GM19372 (cell line): ENCODE results near the gene KIRREL3.

Experiments used
- ATAC-seq: cut with Tn5 transposase; IDR thresholded peaks from one replicate; pipeline ENCODE4 v1.9.1; 2021; ENCODE audit warnings: mild to moderate bottlenecking, low read depth, moderate library complexity; ENCODE audit not compliant: unreplicated experiment

Gene KIRREL3

DNA sequence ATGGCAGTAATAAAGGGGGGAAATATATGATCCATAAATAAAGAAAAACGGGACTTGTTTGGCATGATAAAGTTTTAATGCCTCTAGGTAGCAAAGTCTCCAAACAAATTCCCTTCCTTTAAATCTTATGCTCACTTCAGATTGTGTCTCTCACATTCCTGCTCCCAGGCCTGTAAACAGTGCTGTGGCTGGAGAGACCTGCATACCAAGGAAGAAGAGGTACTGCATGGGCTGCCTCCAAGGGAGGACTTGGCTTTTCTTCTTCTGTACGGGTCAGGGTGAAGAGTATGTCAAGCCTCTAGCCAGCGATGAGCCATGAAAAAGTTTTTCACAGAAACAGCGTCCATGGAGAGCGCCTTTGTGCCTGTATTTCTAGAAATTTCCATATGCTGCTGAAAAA is 161.8 kb downstream of the KIRREL3 start:
- ATAC-seq: no peak

DNA sequence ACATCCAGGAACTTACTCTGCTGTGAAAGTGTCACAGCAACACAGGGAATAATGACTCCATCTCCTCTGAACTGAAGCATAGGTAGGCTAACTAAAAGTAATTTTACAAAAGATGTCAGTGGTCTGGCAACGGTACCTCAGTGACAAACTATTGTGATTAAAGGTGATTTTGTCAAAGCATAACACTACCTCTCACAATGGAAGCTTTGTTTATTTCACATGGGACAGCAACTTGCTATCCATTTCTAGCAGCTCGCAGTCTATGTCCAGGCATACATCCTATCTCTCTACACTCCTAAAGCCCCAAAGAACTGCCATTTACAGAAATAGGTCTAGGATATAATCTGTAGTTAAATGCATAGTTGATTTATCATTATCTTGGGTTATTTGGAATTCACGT is 163.0 kb downstream of the KIRREL3 start:
- no peak for ATAC-seq

DNA sequence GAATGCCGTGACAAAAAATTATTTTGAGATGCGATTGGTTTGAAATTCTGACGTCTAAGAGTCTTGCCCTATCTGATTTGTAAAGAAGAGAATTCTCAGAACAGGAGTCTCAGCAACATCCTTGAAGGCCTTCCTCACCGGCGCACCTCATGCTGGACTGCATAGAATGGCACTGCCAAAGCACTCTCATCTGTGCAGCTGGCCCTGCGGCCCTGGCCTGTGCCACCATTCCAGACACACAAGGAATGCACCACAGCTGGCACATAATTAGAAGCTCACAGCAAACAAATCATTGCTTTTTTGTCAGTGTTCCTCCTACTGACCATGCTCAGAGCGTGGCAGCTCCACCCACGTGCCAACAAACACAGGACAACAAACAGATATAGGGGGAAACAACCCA is 166.0 kb downstream of the KIRREL3 start:
- ATAC-seq: no peak

GRCh38 chr11:126834149-126834548 is 166.4 kb downstream of the KIRREL3 start:
- ATAC-seq: no peak

GRCh38 chr11:126833065-126833464 is 167.5 kb downstream of the KIRREL3 start:
- ATAC-seq: no peak

DNA sequence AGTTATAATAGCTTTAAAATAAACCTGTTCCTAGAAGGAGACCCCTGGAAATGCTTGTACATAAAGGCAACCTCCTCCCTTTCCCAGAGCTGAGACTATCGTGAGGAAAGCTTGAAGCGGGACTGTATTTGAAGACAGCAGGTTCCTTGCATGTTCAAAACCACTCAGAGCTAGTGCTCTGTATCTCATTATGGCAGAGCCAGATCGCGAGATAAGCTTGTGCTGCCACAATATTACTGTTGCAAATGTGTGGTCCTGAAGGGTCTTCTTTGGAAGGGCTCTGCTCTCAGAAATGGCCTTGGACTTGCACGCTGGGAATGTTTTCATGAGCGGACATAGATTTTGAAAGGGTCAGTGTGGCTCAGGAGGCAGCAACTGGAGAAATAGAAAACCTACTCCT is 168.2 kb downstream of the KIRREL3 start:
- ATAC-seq: no peak

DNA sequence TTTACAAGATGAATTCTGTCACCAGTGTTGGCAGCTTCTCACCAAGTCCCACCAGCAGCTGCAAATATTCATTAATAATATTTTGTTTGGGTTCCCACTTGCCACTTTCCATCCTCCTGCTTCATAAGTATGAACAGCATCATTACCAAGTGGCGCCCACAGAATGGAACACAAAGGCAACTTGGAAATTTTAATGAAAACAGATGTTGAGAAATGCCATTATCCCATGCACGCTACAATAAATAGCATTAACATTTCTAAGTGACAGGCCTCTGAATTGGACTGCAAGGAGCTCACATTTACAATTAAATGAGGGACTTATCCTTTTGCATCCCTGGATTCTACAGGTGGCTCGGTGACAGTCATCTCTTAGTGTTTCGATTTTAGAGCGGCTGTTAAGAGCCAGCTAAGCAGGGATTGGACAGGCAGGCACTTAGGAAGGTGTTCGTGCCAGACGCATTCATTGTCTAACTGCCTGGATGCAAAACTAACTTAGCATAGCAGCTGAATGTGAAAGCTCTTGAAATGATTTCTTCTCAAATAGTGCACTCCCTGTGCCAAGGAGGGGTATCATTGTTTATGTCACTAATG is 170.3 kb downstream of the KIRREL3 start:
- no peak for ATAC-seq

DNA sequence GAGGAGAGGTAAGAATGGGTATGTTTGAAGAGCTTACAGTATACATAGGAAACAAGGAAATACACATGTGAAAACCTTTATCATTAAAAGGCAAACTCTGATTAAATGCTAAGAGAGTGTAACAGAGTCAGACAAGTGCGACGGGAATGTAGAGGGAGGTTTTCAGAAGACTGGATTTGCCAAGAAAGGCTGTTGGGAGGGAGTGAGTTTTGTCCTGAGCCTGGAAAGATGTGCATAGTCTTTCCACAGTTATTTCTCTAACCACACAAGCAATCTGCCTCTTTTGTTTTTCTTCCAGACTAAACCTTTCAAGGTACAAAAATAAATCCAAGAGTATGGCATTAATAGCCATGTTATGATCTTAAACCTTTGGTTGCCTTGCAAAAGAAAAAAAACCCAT is 170.9 kb downstream of the KIRREL3 start:
- no peak for ATAC-seq

DNA sequence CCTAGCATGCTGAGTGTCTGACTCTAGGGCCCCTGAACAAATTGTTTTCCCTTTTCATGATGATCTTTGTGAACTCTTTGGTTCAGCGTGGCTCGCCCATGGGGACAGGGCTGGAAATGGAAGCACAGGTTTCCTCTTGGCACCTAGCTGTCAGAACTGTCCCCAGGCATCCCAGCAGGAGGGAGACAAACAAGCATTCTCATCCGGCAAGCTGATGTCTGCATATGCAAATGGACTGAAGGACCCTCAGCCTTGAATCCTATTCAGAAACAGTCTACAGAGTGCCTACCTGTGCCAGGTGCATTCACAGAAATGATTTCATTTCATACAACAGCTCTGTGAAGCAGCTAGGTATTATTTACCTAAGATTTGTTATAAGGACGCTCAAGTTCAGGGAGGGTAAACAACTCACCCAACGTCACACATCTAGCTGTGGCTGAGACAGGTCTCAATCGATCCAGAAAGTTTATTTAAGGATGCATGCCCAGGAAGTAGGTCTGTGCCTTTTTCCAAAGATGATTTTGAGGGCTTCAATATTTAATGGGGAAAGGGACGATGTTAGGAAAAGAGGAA is 176.4 kb downstream of the KIRREL3 start:
- ATAC-seq: no peak

DNA sequence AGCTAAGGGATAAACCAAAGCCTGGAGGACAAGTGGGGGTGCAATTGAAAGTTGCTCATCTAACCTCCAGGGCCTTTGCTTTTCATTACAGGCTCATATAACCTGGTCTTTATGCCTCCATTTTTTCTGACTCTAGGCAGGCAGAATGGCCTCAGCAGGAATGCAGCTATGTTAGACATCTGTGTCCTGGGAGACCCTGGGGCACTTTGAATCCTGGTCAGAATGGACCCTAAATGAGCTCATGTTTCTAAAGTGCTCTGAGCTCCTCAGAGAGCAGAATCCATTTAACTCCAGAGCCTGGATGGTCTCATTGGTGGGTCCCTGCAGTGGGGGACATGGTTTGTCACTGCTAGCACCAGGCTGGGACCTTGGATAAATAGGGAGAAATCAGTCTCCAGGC is 177.3 kb downstream of the KIRREL3 start:
- no peak for ATAC-seq

GRCh38 chr11:126821827-126822226 is 178.7 kb downstream of the KIRREL3 start:
- no peak for ATAC-seq

DNA sequence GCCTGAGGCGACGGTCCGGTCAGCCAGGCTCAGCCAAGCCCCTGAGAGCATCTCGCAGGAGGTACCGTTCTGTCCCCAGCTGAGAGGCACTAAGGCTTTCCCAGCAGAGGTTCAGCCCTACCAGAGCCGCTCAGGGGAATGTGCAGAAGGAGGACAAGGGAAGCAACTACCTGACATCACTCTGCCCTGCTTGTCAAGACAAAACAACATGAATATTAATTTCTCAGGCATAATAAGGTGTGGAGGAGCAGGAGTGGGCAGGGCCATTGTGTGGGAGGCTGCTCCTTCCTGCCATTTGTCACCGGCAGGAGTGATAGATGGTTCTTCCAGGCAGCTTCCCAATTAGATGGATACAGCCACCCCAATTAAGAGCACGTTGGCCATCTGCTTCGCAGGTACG is 181.4 kb downstream of the KIRREL3 start:
- ATAC-seq: no peak

- ATAC-seq: no peak
These were observed 182.8 kb downstream of the KIRREL3 start for GRCh38 chr11:126817523-126818450.

DNA sequence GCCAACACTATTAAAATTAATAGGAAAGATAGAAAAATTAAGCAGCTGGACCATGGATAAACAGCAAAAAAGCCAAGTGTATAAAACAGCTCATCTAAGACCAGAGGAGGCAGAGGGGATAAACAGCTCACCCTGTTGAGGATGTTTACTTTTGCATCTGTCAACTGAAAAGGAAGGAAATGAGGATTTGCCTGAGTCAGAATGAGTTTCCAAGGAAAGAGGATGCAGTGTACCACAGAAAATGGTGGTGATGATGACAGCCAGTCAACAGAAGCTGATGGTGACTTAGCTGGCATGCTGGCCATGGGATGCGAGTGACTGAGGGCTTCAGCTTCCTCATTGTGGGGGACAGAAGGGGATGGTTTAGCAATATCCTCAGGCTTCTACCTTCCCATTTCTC is 183.5 kb downstream of the KIRREL3 start:
- ATAC-seq: no peak

DNA sequence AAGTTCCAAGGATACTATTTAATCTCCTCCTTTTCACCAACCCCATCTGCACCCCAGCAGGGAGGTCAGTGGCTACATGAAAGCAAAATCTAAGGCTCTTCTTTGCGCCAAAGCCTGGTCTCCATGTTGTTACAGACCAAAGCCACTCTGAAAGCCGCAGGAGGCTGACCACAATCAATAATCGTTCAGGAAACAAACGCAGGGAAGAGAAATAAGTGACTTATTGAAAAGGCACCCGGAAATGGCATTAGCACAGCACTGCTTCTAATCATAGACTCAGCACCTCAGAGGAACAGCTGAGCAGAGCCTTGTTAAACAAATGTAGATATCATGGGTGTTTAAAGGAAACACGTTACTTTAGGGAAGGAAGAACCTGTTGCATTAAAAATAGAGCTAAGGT is 183.9 kb downstream of the KIRREL3 start:
- no peak for ATAC-seq

GRCh38 chr11:126815111-126815510 is 185.5 kb downstream of the KIRREL3 start:
- ATAC-seq: no peak

DNA sequence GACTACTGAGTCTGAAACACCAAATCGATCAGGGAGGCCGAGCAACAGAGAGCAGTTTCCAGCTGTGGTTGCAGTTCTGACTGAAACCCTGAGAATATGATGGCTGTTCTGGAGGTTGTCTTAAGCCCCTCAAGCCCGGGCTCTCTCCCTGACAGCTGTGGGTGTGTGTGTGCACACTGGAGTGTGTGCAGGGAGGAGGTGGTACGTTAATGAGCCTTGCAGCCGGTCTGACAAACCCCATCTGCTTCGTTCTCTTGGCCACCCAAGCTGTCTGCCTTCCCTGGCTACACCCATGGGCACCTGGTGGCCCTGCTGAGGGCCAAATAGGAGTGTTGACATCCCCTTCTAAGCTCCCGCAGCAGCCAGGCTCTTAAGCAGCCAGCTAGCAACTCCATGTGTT is 189.8 kb downstream of the KIRREL3 start:
- ATAC-seq: no peak

- ATAC-seq: no peak
These were observed 190.9 kb downstream of the KIRREL3 start for GRCh38 chr11:126809514-126810289.

- no peak for ATAC-seq
These were observed 191.7 kb downstream of the KIRREL3 start for GRCh38 chr11:126808836-126809235.

DNA sequence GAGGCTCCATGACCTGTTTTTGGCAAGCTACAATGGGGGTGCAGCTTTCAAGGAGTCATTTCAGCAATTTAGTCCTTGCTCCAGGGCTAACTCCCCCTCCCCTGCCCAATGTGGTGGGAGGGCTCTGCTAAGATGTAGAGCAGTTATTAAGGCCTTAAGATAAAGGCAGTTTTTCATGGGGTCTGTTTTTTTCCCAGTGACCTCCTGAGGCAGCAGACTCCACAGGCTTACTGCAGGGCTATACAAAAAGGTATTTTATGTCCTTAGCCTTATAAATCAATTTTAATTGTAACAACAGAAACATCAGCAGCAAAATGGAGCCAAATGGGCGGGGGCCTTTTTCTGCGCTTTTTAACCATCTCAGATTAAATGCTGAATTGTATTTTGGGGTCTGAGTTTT is 192.3 kb downstream of the KIRREL3 start:
- no peak for ATAC-seq

GRCh38 chr11:126805870-126806269 is 194.7 kb downstream of the KIRREL3 start:
- no peak for ATAC-seq
